Activated CD4-positive, CD25-positive, alpha-beta regulatory T cell treated with anti-CD3 and anti-CD28 coated beads, Interleukin-2, amount 50 U/mL, for 16 hours (primary cell): ENCODE measurements around the gene TRAPPC6A.
"Not testable (repeated sequence)": the region's sequence is repeated elsewhere in the genome, so short reads cannot be mapped to it uniquely, and the experiment has no call there.

Experiments
- DNase-seq: peaks from one replicate; pipeline ENCODE4 v3.0.0-alpha.2; 2020; ENCODE audit warnings: low read depth, low spot score

Gene TRAPPC6A

DNA sequence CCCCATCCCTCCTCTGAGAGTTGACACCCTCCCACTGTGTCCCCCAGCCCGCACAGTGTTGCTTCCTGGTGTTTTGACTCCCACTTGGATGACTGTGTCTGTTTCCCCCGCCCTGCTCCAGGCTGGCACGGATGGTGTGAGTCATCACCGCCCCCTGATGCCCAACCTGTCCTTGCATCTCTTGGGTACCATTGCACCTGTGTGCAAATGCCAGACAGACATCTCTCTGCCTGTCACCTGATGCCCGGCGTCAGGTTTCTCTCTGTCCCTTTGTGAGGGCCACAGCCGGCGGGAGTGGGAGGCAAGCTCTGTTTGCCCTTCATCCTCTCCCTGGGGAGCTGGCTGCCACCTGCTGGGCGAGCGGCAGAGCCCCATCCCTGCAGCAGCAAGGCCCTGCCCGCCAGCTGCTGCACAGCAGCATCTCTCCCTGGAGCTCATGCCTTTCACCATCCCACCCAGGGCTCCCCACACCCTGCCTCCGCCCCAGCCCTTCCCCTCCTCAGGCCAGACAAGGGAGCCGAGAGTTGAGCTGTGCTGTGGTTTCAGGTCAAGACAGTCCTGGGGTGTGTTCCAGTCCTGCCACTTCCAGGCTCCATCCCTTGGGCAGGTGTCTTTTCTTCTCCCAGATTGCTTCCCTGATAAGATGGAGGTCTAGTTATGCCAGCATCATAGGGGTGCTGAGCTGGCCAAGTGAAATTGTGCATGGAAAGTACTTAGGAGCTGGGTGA is 47.0 kb downstream of the TRAPPC6A start:
- DNase-seq, result no peak

DNA sequence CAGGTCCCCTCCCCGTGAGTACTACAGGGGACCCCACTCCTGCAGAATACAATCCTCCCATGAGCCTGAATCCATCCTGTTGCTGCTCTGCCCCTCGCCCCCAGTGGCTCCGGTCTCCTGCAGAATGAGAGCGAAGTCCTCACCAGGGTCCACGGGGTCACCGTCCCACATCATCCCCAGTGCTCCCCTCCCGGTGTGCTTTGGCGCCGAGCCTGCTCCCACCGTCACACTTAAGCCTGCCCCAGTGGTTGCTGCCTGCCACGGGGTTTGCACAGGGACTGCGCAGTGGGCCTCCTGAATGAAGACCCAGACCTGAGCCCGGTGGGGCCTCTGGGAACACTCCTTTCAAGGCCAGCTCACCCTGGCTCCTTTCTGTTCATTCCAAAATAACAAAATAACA is 47.8 kb downstream of the TRAPPC6A start:
- no peak for DNase-seq

DNA sequence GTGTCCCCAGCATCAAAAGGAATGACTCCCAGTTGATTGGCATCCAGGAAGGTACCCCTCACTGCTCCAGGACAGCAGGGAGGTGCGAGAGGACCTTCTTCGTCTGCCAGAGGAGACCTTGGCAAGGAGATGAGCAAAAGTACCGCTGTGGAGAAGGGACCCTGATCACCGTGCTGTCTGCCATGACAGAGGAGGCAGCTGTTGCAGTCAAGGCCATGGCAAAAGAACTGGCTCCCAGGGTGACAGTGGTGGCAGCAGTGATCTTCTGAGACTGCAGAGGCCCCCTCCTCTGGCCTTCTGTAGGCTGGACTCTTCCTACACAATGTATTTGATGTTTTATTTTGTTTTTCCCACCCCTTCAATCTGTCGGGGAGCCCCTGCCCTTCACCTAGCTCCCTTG is 49.2 kb downstream of the TRAPPC6A start:
- no peak for DNase-seq

GRCh38 chr19:45128146-45128545 is 49.9 kb downstream of the TRAPPC6A start:
- DNase-seq, result no peak

- DNase-seq, result no peak
These were observed 51.4 kb downstream of the TRAPPC6A start for GRCh38 chr19:45126654-45127053.

GRCh38 chr19:45125975-45126493 is 52.0 kb downstream of the TRAPPC6A start:
- peak; percentile 26 for DNase-seq

DNA sequence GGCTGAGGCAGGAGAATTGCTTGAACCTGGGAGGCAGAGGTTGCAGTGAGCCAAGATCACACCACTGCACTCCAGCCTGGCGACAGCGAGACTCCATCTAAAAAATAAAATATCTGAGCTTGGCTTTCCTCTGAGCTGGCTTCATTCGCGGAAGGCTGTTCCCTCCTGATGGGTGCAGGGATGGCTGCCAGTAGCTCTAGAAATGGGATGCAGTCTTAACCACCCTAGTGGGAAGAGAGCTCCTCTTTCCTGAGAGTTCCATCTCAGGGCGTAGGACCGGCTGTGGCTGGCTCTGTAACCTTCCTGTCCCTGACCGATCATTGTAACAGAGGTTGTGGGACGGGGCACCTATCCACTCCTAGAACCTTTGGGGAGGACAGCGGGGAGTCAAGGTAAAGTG is 52.7 kb downstream of the TRAPPC6A start:
- no peak for DNase-seq

DNA sequence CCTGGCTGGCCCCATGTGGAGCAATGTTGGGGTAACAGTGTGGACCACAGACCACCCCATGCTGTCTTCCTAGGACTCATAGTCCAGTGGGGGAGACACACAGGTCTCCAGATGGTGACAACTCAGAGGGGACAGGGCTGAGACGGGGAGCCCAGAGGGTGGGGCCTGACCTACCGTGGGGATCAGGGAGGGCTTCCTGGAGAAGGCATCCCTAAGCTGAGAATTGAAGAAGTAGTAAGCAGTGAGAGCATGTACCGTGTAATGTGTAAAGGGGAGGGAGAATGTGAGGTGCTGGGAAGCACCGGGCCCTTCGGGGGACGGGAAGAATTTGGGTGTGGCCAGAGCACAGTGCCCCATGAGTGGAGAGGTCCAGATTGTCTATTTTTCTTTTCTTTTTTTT is 54.0 kb downstream of the TRAPPC6A start:
- no peak for DNase-seq

DNA sequence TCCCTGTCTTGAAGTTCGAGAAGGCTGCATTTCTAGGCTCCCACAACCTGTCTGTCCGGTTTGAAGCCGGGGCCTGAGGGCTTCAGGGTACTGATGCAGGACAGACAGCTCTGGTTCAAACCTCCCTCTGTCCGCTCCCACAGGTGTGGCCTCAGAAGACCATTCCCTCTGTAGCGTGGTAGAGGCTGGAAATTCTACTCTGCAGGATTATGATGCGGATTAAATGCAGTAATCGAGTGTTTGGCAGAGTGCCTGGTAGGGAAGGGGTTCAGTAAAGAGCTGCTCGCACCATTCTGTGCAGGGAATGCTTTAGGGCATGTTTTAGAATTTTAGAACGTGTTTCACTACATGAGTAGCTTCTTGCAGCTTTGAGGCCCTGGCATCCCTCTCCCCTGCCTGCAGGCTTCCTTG is 54.6 kb downstream of the TRAPPC6A start:
- no peak for DNase-seq

DNA sequence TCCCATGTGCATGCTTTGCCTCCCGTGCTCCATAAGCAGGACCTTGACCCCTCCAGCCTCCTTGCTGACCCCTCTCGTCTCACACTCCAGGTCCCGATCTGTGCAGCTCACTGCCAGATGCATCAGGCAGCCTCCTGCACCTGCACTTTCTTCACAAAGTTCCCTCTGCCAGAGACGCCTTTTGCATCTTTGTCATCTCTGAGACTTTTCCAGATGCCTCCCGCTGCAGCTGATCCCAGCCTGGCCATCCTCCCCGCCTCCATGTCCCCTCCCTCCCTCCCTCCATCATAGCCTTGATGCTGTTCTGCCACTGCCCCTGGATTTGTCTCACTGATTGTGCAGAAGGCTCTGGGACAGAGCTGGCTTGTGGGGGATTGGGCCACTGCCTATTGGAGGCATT is 55.2 kb downstream of the TRAPPC6A start:
- DNase-seq, result no peak

- no peak for DNase-seq
These were observed 56.2 kb downstream of the TRAPPC6A start for GRCh38 chr19:45121827-45122345.

GRCh38 chr19:45119582-45119981 is 58.5 kb downstream of the TRAPPC6A start:
- DNase-seq, result no peak

- DNase-seq, result not testable (repeated sequence)
These were observed 59.3 kb downstream of the TRAPPC6A start for GRCh38 chr19:45118591-45119355.

DNA sequence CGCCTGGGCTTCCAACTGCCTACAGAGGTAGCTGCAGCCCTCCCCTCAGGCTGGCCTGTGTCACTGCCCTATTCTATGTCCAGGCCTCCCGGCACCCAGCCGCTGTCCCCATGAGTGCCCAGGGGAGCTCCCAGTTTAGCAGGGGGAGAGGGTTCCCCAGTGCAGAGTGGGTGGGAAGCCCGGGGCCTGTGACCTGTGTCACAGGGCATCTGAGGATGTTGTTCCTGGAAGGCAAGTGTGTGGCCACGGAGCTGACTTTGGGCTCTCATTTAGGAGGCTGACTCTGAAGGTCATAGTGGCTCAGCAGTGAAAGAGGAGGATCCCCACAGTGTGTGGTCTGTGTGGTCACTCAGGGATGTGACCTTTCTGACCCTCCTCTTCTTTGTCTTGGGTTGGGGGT is 59.9 kb downstream of the TRAPPC6A start:
- DNase-seq, result no peak

- DNase-seq, result no peak
These were observed 60.4 kb downstream of the TRAPPC6A start for GRCh38 chr19:45117671-45118070.

DNA sequence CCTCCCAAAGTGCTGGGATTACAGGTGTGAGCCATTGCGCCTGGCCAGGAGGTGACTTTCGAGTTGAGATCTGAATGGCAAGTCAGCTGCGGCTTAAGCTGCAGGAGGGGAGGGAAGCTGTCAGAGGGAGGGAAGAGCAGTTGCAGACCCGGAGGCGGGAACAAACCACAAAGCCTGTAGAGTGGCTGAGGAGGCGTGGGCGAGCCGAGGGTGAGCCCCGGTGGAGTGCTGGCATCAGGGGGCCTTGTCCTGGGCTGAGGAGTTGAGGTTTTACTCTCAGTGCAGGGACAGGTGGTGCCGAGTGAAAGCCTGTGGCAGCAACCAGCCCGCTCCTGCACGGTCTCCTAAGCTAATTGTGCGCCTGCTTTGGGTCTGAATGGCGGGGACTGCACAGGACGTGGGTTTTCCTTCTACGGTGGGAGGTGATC is 60.9 kb downstream of the TRAPPC6A start:
- no peak for DNase-seq

DNA sequence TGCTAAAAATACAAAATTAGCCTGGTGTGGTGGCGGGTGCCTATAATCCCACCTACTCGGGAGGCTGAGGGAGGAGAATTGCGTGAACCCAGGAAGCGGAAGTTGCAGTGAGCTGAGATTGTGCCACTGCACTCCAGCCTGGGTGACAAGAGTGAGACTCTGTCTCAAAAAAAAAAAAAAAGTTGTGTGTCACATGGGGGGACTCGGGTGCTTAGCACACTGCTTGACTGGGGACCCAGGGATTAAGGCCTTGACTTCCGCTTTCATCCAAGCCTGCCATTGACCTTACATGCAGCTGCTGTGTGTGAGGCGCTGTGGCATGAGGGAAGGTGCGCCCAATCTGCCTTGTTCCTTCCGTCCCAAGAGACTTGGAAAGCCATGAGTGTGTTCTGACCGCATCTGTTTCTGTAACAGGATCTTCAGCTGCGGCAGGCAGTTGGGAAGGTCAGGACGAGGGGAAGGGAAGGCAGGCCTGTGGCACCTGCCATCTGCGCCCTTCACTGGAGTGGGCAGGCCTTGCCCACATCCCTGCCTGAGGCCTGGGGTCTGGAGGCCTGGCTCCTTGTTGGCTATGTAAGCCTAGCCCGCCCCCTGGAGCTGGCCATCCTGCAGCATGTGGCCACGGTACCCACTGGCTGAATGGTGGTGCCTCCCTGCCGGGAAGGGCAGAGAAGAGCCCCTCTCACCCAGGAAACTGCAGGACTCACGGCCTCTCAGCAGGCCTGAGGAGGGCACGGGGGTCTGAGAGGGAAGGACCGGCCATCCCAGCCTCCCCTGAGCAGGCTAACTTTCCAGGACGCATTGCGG is 62.0 kb downstream of the TRAPPC6A start:
- no peak for DNase-seq

DNA sequence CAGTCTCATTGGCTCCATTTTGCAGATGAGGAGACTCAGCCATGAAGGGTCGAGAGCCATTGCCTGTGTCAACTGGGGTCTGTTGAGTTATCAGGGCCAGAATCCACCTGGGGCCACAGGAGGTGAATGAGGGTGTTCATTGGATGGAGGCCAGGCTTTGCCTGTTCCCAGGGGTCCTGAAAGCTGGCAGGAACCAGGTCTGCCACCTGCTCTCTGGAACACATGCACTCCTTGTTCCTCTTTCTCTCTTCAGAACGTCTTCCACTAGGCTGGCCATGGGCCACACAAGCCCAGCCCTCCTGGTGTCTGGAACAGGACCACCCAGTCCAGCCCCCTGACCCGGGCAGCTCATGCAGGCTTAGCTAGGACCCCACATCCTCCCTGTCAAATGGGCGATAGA is 63.9 kb downstream of the TRAPPC6A start:
- no peak for DNase-seq

- no peak for DNase-seq
These were observed 64.4 kb downstream of the TRAPPC6A start for GRCh38 chr19:45113628-45114027.
